H9 (cell line): ENCODE data around the gene PEPD. TPM values are rescaled to one million over a fixed set of nuclear protein-coding genes. Genes with fewer than 3 reads are reported as not detected.

Source experiments
- DNase-seq: peaks from one replicate; pipeline ENCODE4 v3.0.0-alpha.2; 2017
- H2AFZ ChIP-seq: one replicate; pipeline ENCODE4 v1.6.1; 2013; ENCODE audit warnings: mild to moderate bottlenecking, low read length, control low read depth, moderate library complexity
- H2AK5ac ChIP-seq: 2 replicates; pipeline ENCODE4 v1.6.1; 2013; ENCODE audit warnings: low read length, control low read depth, mixed read lengths; ENCODE audit not compliant: insufficient read length
- H2BK120ac ChIP-seq: one replicate; pipeline ENCODE4 v1.6.1; 2013; ENCODE audit warnings: low read depth, mild to moderate bottlenecking, low read length, control low read depth, inconsistent platforms; ENCODE audit not compliant: poor library complexity, severe bottlenecking
- H2BK12ac ChIP-seq: 2 replicates; pipeline ENCODE4 v1.6.1; 2013; ENCODE audit warnings: low read length, control low read depth, mixed read lengths, low read depth; ENCODE audit not compliant: insufficient read length
- H2BK15ac ChIP-seq: 2 replicates; pipeline ENCODE4 v1.6.1; 2013; ENCODE audit warnings: low read depth, low read length, control low read depth
- H2BK20ac ChIP-seq: one replicate; pipeline ENCODE4 v1.6.1; 2013; ENCODE audit warnings: low read depth, mild to moderate bottlenecking, low read length, control low read depth, inconsistent platforms; ENCODE audit not compliant: poor library complexity, severe bottlenecking
- H2BK5ac ChIP-seq: 2 replicates; pipeline ENCODE4 v1.6.1; 2013; ENCODE audit warnings: low read length, control low read depth, mixed read lengths; ENCODE audit not compliant: insufficient read length
- H3K14ac ChIP-seq: 2 replicates; pipeline ENCODE4 v1.6.1; 2013; ENCODE audit warnings: low read length, control low read depth; ENCODE audit not compliant: insufficient read depth
- H3K18ac ChIP-seq: 2 replicates; pipeline ENCODE4 v1.6.1; 2013; ENCODE audit warnings: low read depth, mild to moderate bottlenecking, mixed read lengths, low read length, control low read depth; ENCODE audit not compliant: insufficient read length
- H3K23ac ChIP-seq: 2 replicates; pipeline ENCODE4 v1.6.1; 2013; ENCODE audit warnings: low read length, control low read depth, mixed read lengths, low read depth; ENCODE audit not compliant: insufficient read length
- H3K23me2 ChIP-seq: 2 replicates; pipeline ENCODE4 v1.6.1; 2013; ENCODE audit warnings: low read depth, mild to moderate bottlenecking, mixed read lengths, low read length, control low read depth; ENCODE audit not compliant: insufficient read length, poor library complexity, severe bottlenecking
- H3K27ac ChIP-seq: 2 replicates; pipeline ENCODE4 v1.5.1; 2013; ENCODE audit warnings: low read length, control low read depth, mixed read lengths, low read depth; ENCODE audit not compliant: insufficient read length
- H3K27me3 ChIP-seq: 2 replicates; pipeline ENCODE4 v1.6.1; 2013; ENCODE audit warnings: low read length, control low read depth, inconsistent platforms; ENCODE audit not compliant: insufficient read depth
- H3K4ac ChIP-seq: 2 replicates; pipeline ENCODE4 v1.6.1; 2013; ENCODE audit warnings: low read depth, mild to moderate bottlenecking, control low read depth, inconsistent platforms, low read length, moderate library complexity
- H3K4me1 ChIP-seq: 2 replicates; pipeline ENCODE4 v1.6.1; 2013; ENCODE audit warnings: low read length, control low read depth, inconsistent platforms; ENCODE audit not compliant: insufficient read depth
- H3K4me2 ChIP-seq: 2 replicates; pipeline ENCODE4 v1.6.1; 2013; ENCODE audit warnings: low read length, control low read depth, mixed read lengths; ENCODE audit not compliant: insufficient read length, insufficient read depth
- H3K56ac ChIP-seq: 2 replicates; pipeline ENCODE4 v1.6.1; 2013; ENCODE audit warnings: low read depth, mild to moderate bottlenecking, mixed read lengths, low read length, control low read depth; ENCODE audit not compliant: insufficient read length
- H3K79me1 ChIP-seq: 2 replicates; pipeline ENCODE4 v1.6.1; 2013; ENCODE audit warnings: low read depth, mild to moderate bottlenecking, moderate library complexity, low read length, control low read depth, inconsistent platforms; ENCODE audit not compliant: insufficient read depth, poor library complexity, severe bottlenecking
- H3K79me2 ChIP-seq: 2 replicates; pipeline ENCODE4 v1.6.1; 2013; ENCODE audit warnings: low read length, control low read depth, inconsistent platforms; ENCODE audit not compliant: insufficient read depth
- H3K9ac ChIP-seq: 2 replicates; pipeline ENCODE4 v1.6.1; 2013; ENCODE audit warnings: low read length, control low read depth, mixed read lengths; ENCODE audit not compliant: insufficient read length; ENCODE audit errors: extremely low read depth
- H3K9me3 ChIP-seq: one replicate; pipeline ENCODE4 v1.6.1; 2013; ENCODE audit warnings: low read depth, low read length, inconsistent platforms; ENCODE audit not compliant: control insufficient read depth
- H3T11ph ChIP-seq: one replicate; pipeline ENCODE4 v1.6.1; 2013; ENCODE audit warnings: mild to moderate bottlenecking, low read length, control low read depth, inconsistent platforms
- H4K20me1 ChIP-seq: one replicate; pipeline ENCODE4 v1.6.1; 2013; ENCODE audit not compliant: control insufficient read depth, insufficient read length, insufficient read depth
- H4K5ac ChIP-seq: 2 replicates; pipeline ENCODE4 v1.6.1; 2013; ENCODE audit warnings: low read depth, mild to moderate bottlenecking, mixed read lengths, low read length, control low read depth; ENCODE audit not compliant: insufficient read length
- H4K8ac ChIP-seq: replicated peaks from 2 replicates; pipeline ENCODE4 v1.6.1; 2013; ENCODE audit warnings: low read length, control low read depth, mixed read lengths, low read depth; ENCODE audit not compliant: insufficient read length
- H4K91ac ChIP-seq: 2 replicates; pipeline ENCODE4 v1.6.1; 2013; ENCODE audit warnings: low read depth, mild to moderate bottlenecking, moderate library complexity, mixed read lengths, low read length, control low read depth; ENCODE audit not compliant: insufficient read length
- H3K27ac Mint-ChIP-seq, 3 experiments: 2 replicates in 2 of 3; 3 replicates in 1 of 3; pipeline ENCODE4 v1.8.0; 2020 to 2021; ENCODE audit warnings: mixed read lengths in 3 of 3, mild to moderate bottlenecking in 1 of 3, moderate library complexity in 1 of 3
- H3K27me3 Mint-ChIP-seq: 2 replicates; pipeline ENCODE4 v1.8.0; 2021; ENCODE audit warnings: low read depth, mild to moderate bottlenecking, moderate library complexity, mixed read lengths
- H3K36me3 Mint-ChIP-seq, 3 experiments: 2 replicates in 2 of 3; 3 replicates in 1 of 3; pipeline ENCODE4 v1.8.0; 2020 to 2021; ENCODE audit warnings: low read depth in 3 of 3, mixed read lengths in 3 of 3; ENCODE audit not compliant: insufficient read depth in 1 of 3
- H3K4me1 Mint-ChIP-seq, 2 experiments: 2 replicates each; pipeline ENCODE4 v1.8.0; 2020; ENCODE audit warnings: mixed read lengths in 2 of 2
- H3K4me3 Mint-ChIP-seq, 2 experiments: 2 replicates in 1 of 2; 3 replicates in 1 of 2; pipeline ENCODE4 v1.8.0; 2020 to 2021; ENCODE audit warnings: mild to moderate bottlenecking in 2 of 2, mixed read lengths in 2 of 2, moderate library complexity in 1 of 2
- H3K9me3 Mint-ChIP-seq, 2 experiments: 2 replicates in 1 of 2; 3 replicates in 1 of 2; pipeline ENCODE4 v1.8.0; 2020; ENCODE audit warnings: mild to moderate bottlenecking in 2 of 2, mixed read lengths in 2 of 2, moderate library complexity in 1 of 2
- WGBS: extraction: QIAGEN DNeasy Blood & Tissue Kit; methylation state at CpG from one replicate; pipeline ENCODE4 v1.1.7; 2013; ENCODE audit warnings: missing lambda C conversion rate, low lambda C conversion rate, mixed read lengths; ENCODE audit not compliant: insufficient read length; ENCODE audit errors: extremely low coverage; 5-methylcytosine and 5-hydroxymethylcytosine counted together
- total RNA-seq: library from RNA; stranded (reverse); gene quantifications from 2 replicates; pipeline ENCODE4 v1.2.1, GENCODE V29; 2021
- TF ChIP-seq, protein P1 (sequence below): fragments of 200-600 bp; sonication (generic); conservative IDR thresholded peaks from 3 replicates; pipeline ENCODE4 v1.8.0; 2021; ENCODE audit warnings: antibody characterized with exemption, mild to moderate bottlenecking

PEPD gene
- total RNA-seq, 1 experiment from 2014 or later, result 52.8 TPM

DNA sequence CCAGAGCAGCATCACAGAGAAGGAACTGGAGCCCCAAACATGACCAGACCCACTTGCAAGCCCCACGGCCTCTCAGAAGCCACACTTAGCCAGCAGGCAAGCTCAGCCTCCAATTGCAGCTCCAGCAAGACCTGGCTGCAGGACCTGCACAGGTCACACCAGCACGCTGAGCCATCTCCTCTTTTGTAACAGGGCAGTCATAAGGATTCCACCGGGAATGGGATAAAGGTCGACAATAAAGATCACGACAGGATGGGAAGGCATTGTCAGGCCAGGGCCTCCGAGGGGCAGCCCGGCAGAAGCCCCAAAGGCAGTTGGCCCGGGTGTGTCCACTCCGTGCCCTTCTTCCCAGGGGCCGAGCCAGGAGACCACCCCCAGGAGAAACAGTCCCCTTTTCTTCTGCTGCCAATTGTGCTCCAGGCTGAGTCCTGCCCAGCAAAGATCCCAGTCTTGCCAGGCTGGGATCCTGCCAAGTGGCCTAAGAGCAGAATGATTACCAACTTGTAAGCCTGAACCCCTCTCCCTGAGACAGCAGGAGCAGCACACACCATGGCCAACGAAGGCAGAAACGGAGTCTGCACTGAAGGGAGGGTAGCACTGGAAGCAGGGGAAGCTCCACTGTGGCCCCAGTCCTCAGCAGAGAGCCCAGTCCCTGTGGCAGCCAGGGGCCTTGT lies 12.5 kb downstream of the PEPD start:
- Histone ChIP-seq H2BK120ac (no peak overlapping the region), H2BK15ac (no peak overlapping the region), H3K18ac (no peak overlapping the region), H3K4me2 (no peak overlapping the region), H3K4ac (no peak overlapping the region), H3K79me2 (no peaks in the 10 kb centered on the region; the same call in 1 of the 2 replicates), H4K20me1 (no peaks in the 10 kb centered on the region), H3K27ac (no peak overlapping the region), H2AFZ (no peak overlapping the region), H2BK20ac (no peak overlapping the region), H4K91ac (no peak overlapping the region), H3T11ph (no peak overlapping the region), H2BK5ac (no peak overlapping the region), H2BK12ac (no peak overlapping the region), H3K23me2 (no peaks in the 10 kb centered on the region), H3K23ac (no peak overlapping the region), H4K8ac (no peak overlapping the region), H3K14ac (no peak overlapping the region), H3K4me1 (no peaks in the 10 kb centered on the region; the same call in 1 of the 2 replicates), H3K9ac (no peak overlapping the region), H3K9me3 (no peaks in the 10 kb centered on the region), H2AK5ac (no peak overlapping the region), H4K5ac (no peak overlapping the region), H3K56ac (no peak overlapping the region), H3K27me3 (no peaks in the 10 kb centered on the region), H3K79me1 (no peaks in the 10 kb centered on the region)
- no peaks in the 10 kb centered on the region for H3K9me3 Mint-ChIP-seq
- WGBS, result no CpG with 5 or more reads among the region's 12 CpGs
- H3K4me3 Mint-ChIP-seq, result no peak overlapping the region
- TF ChIP-seq, protein P1, sequence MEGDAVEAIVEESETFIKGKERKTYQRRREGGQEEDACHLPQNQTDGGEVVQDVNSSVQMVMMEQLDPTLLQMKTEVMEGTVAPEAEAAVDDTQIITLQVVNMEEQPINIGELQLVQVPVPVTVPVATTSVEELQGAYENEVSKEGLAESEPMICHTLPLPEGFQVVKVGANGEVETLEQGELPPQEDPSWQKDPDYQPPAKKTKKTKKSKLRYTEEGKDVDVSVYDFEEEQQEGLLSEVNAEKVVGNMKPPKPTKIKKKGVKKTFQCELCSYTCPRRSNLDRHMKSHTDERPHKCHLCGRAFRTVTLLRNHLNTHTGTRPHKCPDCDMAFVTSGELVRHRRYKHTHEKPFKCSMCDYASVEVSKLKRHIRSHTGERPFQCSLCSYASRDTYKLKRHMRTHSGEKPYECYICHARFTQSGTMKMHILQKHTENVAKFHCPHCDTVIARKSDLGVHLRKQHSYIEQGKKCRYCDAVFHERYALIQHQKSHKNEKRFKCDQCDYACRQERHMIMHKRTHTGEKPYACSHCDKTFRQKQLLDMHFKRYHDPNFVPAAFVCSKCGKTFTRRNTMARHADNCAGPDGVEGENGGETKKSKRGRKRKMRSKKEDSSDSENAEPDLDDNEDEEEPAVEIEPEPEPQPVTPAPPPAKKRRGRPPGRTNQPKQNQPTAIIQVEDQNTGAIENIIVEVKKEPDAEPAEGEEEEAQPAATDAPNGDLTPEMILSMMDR, result no peak
- peaks cover 18 to 19% of the 10 kb centered on the region in 2 experiments for H3K4me1 Mint-ChIP-seq
- no peak for DNase-seq
- H3K27me3 Mint-ChIP-seq, result no peaks in the 10 kb centered on the region
- H3K36me3 Mint-ChIP-seq, result no peaks in the 10 kb centered on the region; a peak in 2 of 7 replicates
- no peak overlapping the region for H3K27ac Mint-ChIP-seq
